NOMO-1 treated with dmso at 0.1 percent for 144 hours (cell line): Measurements from ENCODE around the gene QKI.
"Not testable (repeated sequence)": the region's sequence is repeated elsewhere in the genome, so short reads cannot be mapped to it uniquely, and the experiment has no call there.

Source experiments
- DNase-seq: peaks from one replicate; lab custom pipeline; 2025; ENCODE audit not compliant: unreplicated experiment; lab: John Stamatoyannopoulos, UW

The QKI gene

DNA sequence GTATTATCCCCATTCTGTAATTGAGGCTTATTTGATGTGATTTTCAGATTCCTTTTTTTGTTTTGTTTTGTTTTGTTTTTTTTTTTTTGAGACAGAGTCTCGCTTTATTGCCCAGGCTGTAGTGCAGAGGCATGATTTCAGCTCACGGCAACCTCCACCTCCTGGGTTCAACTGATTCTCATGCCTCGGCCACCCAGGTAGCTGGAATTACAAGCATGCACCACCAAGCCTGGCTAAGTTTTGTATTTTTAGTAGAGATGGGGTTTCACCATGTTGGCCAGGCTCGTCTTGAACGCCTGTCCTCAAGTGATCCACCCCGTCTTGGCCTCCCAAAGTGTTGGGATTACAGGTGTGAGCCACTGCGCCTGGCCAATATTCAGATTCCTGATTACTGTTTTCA, 62.4 kb downstream of the QKI start:
- DNase-seq, result not testable (repeated sequence)

DNA sequence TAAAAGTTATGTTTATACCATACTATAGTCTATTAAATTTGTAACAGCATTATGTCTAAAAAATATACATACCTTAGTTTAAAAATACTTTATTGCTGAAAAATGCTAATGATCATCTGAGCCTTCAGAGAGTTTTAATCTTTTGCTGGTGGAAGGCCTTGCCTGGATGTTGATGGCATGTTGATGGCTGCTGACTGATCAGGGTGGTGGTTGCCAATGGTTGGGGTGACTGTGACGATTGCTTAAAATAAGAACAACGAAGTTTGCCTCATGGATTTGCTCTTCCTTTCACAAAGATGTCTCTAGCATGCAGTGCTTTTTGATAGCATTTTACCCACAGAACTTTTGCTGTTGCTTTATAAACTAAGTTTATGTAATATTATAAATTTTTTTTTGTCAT, 68.6 kb downstream of the QKI start:
- DNase-seq, result no peak

GRCh38 chr6:163485388-163485851, 70.9 kb downstream of the QKI start:
- no peak for DNase-seq

GRCh38 chr6:163486821-163487220, 72.3 kb downstream of the QKI start:
- no peak for DNase-seq

DNA sequence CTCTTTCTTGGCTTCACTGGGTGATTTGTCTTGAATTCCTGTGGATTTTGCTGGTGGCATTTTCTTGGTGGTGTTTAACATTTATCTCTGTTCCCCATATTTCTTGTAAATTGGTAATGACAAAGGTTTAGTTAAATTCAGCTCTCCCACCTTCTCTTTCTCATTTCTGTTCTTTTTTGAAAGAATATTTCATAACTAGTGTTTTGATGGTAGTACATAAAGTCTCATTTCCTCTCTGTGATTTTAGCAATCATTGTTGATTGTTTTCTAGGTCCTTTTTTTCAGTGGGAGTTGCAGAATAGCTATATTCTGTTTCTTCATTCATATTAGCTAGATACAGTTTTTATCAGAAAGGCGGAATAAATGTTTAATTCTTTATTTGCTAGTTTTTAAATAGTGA, 73.1 kb downstream of the QKI start:
- no peak for DNase-seq

GRCh38 chr6:163489584-163489983, 75.1 kb downstream of the QKI start:
- DNase-seq, result no peak

GRCh38 chr6:163490826-163491577, 76.5 kb downstream of the QKI start:
- DNase-seq, result no peak

DNA sequence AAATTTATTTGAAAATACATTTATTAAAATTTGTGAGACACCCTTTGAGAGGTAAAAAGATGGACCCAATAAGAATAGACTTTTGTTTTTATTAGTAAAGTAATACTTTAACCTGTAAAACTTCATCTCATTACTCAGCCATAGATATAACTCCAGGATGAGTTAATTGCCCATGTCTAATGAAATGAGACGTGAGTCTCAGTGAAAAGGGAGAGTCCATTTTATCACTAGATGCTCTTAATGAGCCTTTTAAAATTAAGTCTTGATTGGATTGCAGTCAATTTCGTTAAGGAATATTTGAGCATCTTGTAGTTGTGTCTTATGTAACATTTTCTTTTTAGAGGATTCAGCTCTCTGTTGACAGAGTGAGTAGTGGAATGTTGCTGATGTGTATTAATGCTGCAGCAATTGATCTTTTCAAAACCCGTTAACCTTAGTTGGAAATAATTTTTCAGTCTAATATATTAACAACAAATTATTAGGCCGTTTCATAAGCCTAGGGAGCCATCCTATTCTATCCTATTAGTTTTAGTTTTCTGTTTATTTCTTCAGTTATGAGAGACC, 77.3 kb downstream of the QKI start:
- DNase-seq, result no peak

GRCh38 chr6:163494279-163494727, 79.8 kb downstream of the QKI start:
- no peak for DNase-seq

- no peak for DNase-seq
Measured at GRCh38 chr6:163496205-163496604, 81.7 kb downstream of the QKI start.

- DNase-seq, result no peak
Measured at GRCh38 chr6:163500105-163500504, 85.6 kb downstream of the QKI start.

- no peak for DNase-seq
Measured at GRCh38 chr6:163501026-163501425, 86.5 kb downstream of the QKI start.

DNA sequence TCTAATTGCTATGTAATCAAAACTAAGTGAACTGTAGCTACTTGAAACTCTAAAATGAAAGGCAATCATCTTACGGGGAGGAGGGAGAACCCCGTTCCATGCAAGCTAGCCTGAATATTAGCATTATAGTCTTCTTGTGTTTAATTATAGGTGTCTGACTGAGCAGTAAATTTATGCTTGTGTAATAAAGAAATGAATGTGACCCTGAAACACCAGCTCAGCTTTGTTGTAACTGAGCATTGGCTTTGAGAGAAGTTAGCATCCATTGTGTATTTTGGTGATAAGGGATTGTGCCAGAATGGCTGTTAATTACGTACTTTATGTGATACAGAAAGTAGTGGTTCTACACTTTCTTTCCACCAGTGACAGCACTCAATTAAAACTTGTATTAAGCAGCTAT, 86.9 kb downstream of the QKI start:
- DNase-seq, result no peak

DNA sequence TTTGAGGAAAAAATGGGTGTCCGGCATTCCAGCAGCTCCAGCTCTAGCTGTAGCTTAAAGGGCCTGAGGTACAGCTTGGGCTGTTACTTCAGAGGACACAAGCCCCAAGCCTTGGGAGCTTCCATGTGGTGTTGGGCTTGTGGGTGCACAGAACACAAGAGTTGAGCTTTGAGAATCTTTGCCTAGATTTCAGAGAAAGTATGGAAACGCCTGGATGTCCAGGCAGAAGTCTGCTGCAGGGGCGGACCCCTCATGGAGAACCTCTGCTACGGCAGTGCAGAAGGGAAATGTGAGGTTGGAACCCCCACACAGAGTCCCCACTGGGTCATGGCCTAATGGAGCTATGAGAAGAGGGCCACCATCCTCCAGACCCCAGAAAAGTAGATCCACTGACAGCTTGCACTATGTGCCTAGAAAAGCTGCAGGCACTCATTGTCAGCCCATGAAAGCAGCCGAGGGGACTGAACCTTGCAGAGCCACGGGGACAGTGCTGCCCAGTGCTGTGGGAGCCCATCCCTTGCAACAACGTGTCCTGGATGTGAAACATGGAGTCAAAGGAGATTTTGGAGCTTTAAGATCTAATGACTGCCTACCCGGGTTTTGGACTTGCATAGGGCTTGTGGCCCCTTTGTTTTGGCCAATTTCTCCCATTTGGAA, 90.6 kb downstream of the QKI start:
- DNase-seq, result no peak

GRCh38 chr6:163507965-163508364, 93.4 kb downstream of the QKI start:
- DNase-seq, result no peak

DNA sequence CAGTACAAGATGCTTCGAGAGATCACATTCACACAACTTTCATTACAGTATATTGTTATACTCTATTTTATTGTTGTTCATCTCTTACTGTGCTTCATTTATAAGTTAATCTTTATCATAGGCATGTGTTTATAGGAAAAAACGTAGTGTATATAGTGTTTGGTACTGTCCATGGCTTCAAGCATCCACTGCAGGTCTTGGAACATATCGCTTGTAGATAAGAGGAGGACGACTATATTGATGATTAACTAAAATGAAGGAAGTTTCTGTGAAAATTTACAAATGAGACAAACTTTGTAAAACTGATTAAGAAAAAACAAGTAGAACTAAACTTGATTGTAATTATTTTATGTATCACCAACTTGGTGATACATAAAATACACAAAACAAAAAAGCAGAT, 98.5 kb downstream of the QKI start:
- DNase-seq, result no peak

GRCh38 chr6:163513570-163514166, 99.2 kb downstream of the QKI start:
- no peak for DNase-seq

- no peak for DNase-seq
Measured at GRCh38 chr6:163516908-163517307, 102.4 kb downstream of the QKI start.

DNA sequence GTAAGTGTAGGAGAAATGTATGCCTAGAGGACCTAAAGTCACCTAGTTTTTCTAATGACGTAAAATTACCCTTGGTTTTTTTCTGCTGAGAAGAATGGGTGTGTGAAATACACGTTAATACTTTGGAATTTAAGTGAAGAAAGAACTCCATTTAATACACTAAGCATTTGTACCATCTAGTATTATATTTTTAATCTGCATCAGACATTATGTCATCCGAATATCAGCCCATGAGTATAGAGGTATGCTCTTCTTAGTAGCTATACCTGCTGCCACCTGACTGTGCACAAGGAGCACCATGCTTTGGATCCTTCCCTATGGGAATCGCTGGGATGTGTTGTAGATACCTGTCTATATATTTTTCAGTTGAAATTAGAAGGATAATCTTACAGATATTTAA, 106.4 kb downstream of the QKI start:
- no peak for DNase-seq

GRCh38 chr6:163522033-163522432, 107.5 kb downstream of the QKI start:
- DNase-seq, result no peak

GRCh38 chr6:163525926-163526325, 111.4 kb downstream of the QKI start:
- no peak for DNase-seq

GRCh38 chr6:163526346-163526745, 111.8 kb downstream of the QKI start:
- no peak for DNase-seq
